Activated T-cell treated with anti-CD3 and anti-CD28 coated beads, Interleukin-2, amount 50 U/mL, for 4 hours (primary cell): ENCODE results near the gene KIF6. TPM values are rescaled to one million over a fixed set of nuclear protein-coding genes. Genes with fewer than 3 reads are reported as not detected.

Source experiments
- ATAC-seq, 2 donors: fragments of 200-7000 bp; cut with Tn5 transposase; one replicate each; pipeline ENCODE4 v1.10.0; 2021
- DNase-seq: peaks from one replicate; pipeline ENCODE4 v3.0.0-alpha.2; 2020
- H3K27me3 Mint-ChIP-seq: one replicate; pipeline ENCODE4 v1.8.0; 2021; ENCODE audit warnings: low read depth, mixed read lengths
- H3K36me3 Mint-ChIP-seq: one replicate; pipeline ENCODE4 v1.8.0; 2022; ENCODE audit warnings: mixed read lengths; ENCODE audit not compliant: insufficient read depth
- H3K4me1 Mint-ChIP-seq: one replicate; pipeline ENCODE4 v1.8.0; 2021; ENCODE audit warnings: low read depth, mixed read lengths
- H3K4me3 Mint-ChIP-seq: one replicate; pipeline ENCODE4 v1.8.0; 2021; ENCODE audit warnings: mild to moderate bottlenecking, moderate library complexity, mixed read lengths
- H3K9me3 Mint-ChIP-seq: one replicate; pipeline ENCODE4 v1.8.0; 2021; ENCODE audit warnings: mixed read lengths
- total RNA-seq, 3 donors: library from RNA; stranded (reverse); gene quantifications; one replicate each; pipeline ENCODE4 v1.2.1, GENCODE V29; 2021

Gene KIF6
- total RNA-seq, 3 donors from 2014 or later: 0.18 to 0.41 (median 0.40) TPM

- ATAC-seq (no peak), DNase-seq (no peak)
- Mint-ChIP-seq H3K36me3 (no peaks in the 10 kb centered on the region), H3K4me1 (no peaks in the 10 kb centered on the region), H3K27me3 (peaks cover 6% of the 10 kb centered on the region), H3K4me3 (no peak overlapping the region), H3K9me3 (no peaks in the 10 kb centered on the region)
Observed at GRCh38 chr6:39614393-39614950, 110.7 kb downstream of the KIF6 start.

GRCh38 chr6:39610221-39610620 lies 115.0 kb downstream of the KIF6 start:
- Mint-ChIP-seq H3K27me3 (peaks cover 5% of the 10 kb centered on the region), H3K4me1 (no peaks in the 10 kb centered on the region), H3K4me3 (no peak overlapping the region), H3K36me3 (no peaks in the 10 kb centered on the region), H3K9me3 (no peaks in the 10 kb centered on the region)
- no peak for DNase-seq
- ATAC-seq: no peak

DNA sequence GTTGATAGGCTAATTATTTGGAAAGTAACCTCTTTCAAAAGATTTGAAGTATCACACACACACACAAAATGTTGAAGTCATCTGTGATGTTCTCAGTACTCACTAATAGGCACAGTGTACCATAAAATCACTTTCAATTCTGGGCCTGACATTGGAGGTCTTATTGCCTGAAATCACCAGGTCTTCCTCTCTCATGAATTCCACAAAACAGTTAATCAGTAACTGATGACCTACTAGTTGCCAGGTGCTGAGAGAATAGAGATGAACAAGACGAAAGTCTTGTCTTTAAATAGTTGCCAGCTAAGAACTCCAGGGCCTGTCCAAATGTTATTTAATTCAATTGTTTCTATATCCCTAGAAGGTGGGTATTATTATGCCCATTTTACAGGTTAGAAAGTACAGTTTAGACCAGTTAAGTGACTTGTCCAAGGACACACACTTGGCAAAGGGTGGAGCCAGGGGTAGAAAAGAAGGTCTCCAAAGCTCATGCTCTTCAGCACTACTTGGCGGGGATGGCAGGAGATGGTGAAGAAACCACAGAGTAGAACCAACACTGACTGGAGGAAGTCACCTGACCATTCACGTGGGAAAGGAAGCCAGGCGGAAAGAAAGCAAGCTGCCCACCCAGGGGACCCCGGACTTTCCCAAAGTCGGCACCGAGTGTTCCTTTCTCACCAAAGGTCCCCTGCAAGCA lies 116.4 kb downstream of the KIF6 start:
- H3K36me3 Mint-ChIP-seq: no peaks in the 10 kb centered on the region
- H3K27me3 Mint-ChIP-seq: peaks cover 5% of the 10 kb centered on the region
- no peak for ATAC-seq
- no peaks in the 10 kb centered on the region for H3K4me1 Mint-ChIP-seq
- H3K4me3 Mint-ChIP-seq: no peak overlapping the region
- DNase-seq: no peak
- no peaks in the 10 kb centered on the region for H3K9me3 Mint-ChIP-seq

DNA sequence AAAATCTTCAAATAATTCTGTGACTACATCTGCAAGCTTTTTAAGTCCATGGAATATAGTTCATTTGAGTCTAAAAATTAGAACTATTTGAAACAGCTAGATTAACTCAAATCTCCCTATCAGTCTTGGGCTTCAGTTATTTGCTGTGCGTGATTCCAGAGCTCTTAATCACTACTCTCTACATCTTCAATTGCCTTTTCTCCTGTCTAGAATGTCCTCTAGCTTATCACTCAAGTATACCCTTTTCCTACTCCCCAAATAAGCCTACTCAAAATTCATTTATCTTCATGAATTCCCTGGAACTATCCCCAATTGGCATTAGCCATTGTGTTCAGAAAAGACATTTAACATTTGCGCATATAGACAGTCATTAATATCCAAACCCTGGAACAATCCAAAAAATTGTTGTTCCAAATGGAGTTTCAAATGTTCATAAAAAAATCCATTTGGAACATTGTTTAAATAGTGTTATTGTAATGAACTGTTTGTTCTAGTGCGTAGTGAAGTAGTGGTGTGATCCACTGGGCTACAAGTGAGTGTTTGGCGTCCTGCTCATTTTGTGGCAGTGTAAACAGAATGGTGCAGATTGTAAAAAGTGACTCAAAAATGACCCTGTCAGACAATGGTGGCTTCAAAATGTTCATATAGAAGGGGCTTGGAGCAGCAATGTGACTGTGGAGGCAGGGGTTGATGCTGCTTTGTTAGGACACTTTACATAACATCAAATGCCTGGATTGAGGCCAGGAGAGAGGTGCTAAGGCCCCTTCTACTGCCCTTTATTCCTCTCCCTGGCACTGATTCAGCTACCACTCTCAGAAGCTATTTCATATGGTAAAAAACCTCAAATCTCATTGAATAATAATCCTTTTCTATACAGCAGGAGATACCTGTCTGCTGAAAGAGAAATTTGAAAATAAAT lies 122.3 kb downstream of the KIF6 start:
- ATAC-seq: no peak
- H3K4me3 Mint-ChIP-seq: no peak overlapping the region

DNA sequence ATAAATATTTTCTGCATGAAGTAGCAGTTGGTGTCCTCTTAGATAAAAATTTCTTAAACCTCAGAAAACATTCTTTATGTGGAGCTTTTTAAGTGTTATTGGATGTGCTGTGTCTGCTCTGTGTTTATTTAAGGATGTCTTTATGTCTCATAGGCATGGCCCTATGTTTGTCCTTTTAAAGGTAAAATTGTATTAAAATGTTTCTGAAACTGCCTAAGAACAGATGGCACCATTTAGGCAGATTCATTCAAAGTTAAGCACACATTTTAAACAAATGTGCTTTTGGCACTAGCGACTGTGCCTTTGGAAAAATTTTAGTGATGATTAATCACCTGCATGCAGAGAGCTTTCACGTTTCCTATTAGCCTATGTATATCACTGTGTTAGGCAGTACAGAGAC lies 125.2 kb downstream of the KIF6 start:
- Mint-ChIP-seq H3K4me3 (no peak overlapping the region), H3K9me3 (no peaks in the 10 kb centered on the region), H3K4me1 (no peaks in the 10 kb centered on the region)

More for the DNA sequence above, 122.3 kb downstream of the KIF6 start:
- Mint-ChIP-seq H3K36me3 (no peaks in the 10 kb centered on the region), H3K4me1 (no peaks in the 10 kb centered on the region), H3K27me3 (peaks cover under 1% of the 10 kb centered on the region), H3K9me3 (no peaks in the 10 kb centered on the region)
- no peak for DNase-seq

DNA sequence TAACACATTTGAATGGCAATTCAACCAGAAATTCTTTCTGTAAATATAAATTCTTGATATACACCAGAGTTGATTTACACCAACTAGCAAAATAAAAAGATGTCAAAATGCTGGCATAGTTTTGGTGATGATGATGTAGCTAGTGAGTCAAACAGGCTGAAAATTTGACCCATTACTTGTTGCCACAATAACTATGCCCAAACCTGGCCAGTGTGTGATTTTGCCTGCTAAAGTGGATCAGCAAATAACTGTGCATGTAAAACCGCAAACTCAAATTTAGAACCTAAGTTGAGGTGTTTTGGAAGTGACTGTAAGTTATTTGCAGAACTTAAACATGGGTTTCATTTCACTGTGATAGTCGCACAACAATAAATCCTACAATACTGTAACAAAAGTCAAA lies 125.9 kb downstream of the KIF6 start:
- Mint-ChIP-seq H3K4me3 (no peak overlapping the region), H3K4me1 (no peaks in the 10 kb centered on the region), H3K27me3 (peaks cover 6% of the 10 kb centered on the region), H3K36me3 (no peaks in the 10 kb centered on the region), H3K9me3 (no peaks in the 10 kb centered on the region)
- ATAC-seq (no peak), DNase-seq (no peak)

More for the DNA sequence above, 125.2 kb downstream of the KIF6 start:
- DNase-seq (no peak), ATAC-seq (no peak)
- peaks cover 6% of the 10 kb centered on the region for H3K27me3 Mint-ChIP-seq
- H3K36me3 Mint-ChIP-seq: no peaks in the 10 kb centered on the region

- ATAC-seq (no peak), DNase-seq (no peak)
- Mint-ChIP-seq H3K4me1 (no peaks in the 10 kb centered on the region), H3K36me3 (no peaks in the 10 kb centered on the region), H3K4me3 (no peak overlapping the region), H3K9me3 (no peaks in the 10 kb centered on the region), H3K27me3 (peaks cover 19% of the 10 kb centered on the region)
Observed at GRCh38 chr6:39594285-39594684, 130.9 kb downstream of the KIF6 start.

GRCh38 chr6:39593646-39594045 lies 131.6 kb downstream of the KIF6 start:
- no peak overlapping the region for H3K4me3 Mint-ChIP-seq
- peaks cover 19% of the 10 kb centered on the region for H3K27me3 Mint-ChIP-seq
- ATAC-seq: no peak
- H3K36me3 Mint-ChIP-seq: no peaks in the 10 kb centered on the region
- H3K4me1 Mint-ChIP-seq: no peaks in the 10 kb centered on the region
- DNase-seq: no peak
- no peaks in the 10 kb centered on the region for H3K9me3 Mint-ChIP-seq

DNA sequence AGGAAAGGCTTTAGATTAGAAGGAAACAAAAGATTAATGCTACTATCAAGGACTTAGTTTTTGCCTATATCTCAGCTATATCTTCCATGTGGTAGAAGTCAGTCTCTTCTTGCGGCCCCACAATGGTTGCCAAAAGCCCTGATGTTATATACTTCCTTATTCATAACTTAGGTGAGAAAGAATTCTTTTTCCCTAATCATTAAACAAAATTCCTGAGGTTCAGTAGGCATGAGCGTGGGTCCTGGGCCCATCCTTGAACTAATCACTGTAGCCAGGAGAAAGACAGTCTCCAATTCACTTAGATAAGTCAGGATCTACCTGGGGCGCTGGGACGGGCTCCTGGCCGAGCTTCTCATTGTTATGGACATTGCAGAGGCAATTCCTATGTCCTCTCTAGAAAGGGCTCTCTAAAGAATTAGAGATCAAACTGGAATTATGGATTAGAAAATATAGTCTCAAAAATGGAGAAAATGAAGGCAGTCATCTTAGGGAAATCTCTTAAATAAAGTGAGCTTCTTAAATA lies 134.3 kb downstream of the KIF6 start:
- H3K27me3 Mint-ChIP-seq: peaks cover 15% of the 10 kb centered on the region
- DNase-seq (no peak), ATAC-seq (no peak)
- no peaks in the 10 kb centered on the region for H3K4me1 Mint-ChIP-seq
- no peaks in the 10 kb centered on the region for H3K36me3 Mint-ChIP-seq
- no peak overlapping the region for H3K4me3 Mint-ChIP-seq
- H3K9me3 Mint-ChIP-seq: no peaks in the 10 kb centered on the region

DNA sequence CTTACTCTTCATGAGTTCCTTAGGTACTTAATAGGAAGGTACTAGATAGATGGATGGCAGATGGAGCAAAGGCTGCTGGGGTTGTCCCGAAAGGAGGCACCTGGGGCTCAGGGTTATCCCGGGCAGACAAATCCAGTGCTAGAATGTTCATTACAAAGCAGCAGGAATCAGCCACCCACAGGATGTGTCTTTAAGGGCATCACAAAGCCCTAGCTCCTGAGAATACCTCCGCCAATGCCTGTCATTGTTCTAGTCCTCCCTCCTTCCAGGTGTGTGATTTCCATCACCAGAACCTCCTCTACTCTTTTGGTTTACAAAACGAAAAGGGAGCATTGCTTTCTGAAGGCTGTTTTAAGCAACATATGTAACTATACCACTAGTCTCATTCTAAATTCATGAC lies 138.1 kb downstream of the KIF6 start:
- no peak for DNase-seq
- peaks cover 8% of the 10 kb centered on the region for H3K27me3 Mint-ChIP-seq
- H3K4me3 Mint-ChIP-seq: no peak overlapping the region
- no peaks in the 10 kb centered on the region for H3K4me1 Mint-ChIP-seq
- no peaks in the 10 kb centered on the region for H3K36me3 Mint-ChIP-seq
- ATAC-seq: no peak
- no peaks in the 10 kb centered on the region for H3K9me3 Mint-ChIP-seq

- Mint-ChIP-seq H3K27me3 (peaks cover 7% of the 10 kb centered on the region), H3K4me3 (no peak overlapping the region)
- DNase-seq: no peak
Observed at GRCh38 chr6:39585641-39586040, 139.6 kb downstream of the KIF6 start.

DNA sequence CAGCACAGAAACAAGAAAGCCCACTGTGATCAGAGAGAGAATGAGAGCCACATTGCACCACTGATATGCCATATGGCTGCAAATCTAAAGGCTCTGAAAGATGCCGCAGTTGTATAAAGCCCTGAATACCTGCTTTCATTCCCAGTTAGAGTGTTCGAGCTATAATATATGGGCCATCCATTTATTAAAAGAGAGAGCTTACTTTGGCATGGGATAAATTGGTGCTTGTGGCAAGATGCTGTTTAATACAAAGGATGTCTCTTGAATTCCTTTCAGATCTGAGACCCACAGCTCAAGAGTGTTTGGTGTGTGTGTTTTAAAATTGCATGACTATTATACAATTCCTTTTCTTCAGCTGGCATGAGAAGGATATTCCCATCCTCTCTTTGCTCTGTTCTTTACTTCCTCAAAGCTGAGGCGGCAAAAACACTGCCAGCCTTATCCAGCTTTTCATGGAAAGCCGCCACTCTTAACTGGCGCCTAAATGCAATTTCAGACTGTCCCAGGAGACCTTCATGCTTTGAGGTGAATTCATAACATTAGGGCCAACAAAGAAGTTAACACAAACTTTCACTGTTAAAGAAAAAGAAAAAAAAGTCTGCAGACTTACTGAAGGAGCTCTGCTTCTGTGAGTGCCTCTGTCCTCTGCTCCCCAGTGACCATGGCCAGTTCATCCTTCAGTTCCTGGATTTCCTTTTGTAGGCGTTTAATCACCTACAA lies 147.6 kb downstream of the KIF6 start:
- Mint-ChIP-seq H3K4me3 (no peak overlapping the region), H3K9me3 (no peaks in the 10 kb centered on the region), H3K4me1 (no peaks in the 10 kb centered on the region), H3K27me3 (peaks cover 5% of the 10 kb centered on the region), H3K36me3 (no peaks in the 10 kb centered on the region)
- ATAC-seq: no peak
- DNase-seq: no peak

More at GRCh38 chr6:39585641-39586040, 139.6 kb downstream of the KIF6 start:
- Mint-ChIP-seq H3K9me3 (no peaks in the 10 kb centered on the region), H3K36me3 (no peaks in the 10 kb centered on the region), H3K4me1 (no peaks in the 10 kb centered on the region)
- no peak for ATAC-seq

DNA sequence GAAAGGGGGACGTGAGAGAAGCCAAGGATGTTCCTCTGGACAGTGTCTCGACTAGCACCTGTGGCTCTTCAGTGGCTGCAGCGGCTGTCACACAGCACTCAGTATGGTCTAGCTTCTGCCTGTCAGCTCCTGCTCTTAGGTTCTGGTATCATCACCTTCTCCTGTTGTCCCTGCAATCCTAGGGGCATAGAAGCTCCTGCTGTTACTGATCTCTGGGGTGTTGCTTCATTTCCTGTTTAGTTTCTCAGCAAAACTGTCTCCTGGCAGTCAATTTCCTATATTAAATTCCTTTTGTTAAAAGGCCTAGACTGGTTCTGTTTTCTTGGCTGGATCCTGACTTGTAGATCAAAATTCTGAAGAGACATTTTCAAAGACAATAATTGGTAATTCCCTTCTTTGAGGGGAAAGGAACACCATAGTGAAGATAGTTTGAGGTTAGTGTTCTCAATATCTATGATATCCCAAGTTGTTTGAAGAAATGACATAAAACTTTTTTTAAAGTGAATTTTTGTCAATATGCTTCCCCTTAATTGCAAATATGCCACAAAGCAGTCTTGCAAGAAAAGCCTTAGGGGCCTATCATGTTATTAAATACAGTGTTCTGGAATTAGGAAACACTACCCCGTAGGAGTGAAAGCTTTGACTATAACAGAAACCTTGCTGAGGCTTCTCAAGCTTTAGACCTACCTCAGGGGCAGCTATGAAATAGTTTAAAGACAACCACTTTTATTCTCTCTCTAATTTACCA lies 148.5 kb downstream of the KIF6 start:
- Mint-ChIP-seq H3K9me3 (no peaks in the 10 kb centered on the region), H3K36me3 (no peaks in the 10 kb centered on the region), H3K27me3 (peaks cover 5% of the 10 kb centered on the region), H3K4me3 (no peak overlapping the region), H3K4me1 (no peaks in the 10 kb centered on the region)
- ATAC-seq: no peak
- DNase-seq: no peak
